Measurements from ENCODE around the gene LENG1.

DNA sequence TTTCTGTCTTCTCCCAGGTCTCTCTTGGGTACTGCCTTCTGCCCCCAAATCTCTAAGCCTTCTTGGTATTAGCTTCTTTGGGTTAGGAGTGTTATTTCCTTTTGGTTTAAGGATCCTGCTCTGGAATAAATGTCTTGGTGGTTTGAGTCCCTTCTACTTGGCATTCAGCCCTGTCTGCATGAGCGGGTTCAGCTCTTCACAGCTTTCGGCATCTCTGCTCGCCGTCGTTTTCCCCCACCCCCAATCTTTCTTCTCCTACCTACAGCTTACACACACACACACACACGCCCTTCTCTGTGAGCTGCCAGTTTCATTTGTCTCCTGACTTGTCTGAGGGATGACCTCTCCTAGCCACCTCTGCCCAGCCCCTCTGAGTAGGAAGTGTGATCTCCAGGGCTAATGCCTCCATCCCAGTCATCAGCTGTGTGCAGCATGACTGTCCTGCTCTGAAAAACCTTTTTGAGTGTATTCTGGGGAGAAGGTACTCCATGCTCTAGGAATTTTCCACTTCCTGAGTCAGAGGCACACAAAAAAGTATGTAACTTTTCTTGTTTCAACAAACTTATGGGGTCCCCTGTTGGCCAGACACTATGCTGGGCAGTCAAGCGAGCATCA lies 17.2 kb downstream of the LENG1 start:
- TF ChIP-seq EZH2 (IDR thresholded peaks at IDR 0.05), result no peak
- no peak for TF ChIP-seq POLR2AphosphoS5 (IDR thresholded peaks at IDR 0.05; ENCODE audit: borderline replicate concordance, low read depth, low read length)
- TF ChIP-seq FOXP2 (optimal IDR thresholded peaks at IDR 0.05; ENCODE audit: control extremely low read depth, extremely low read length, insufficient read depth), result no peak

Measured in SK-N-MC (cell line).